GM23338 (cell line): ENCODE results near the gene ANKRD34B. TPM values are rescaled to one million over a fixed set of nuclear protein-coding genes. Genes with fewer than 3 reads are reported as not detected.

Experiments used
- polyA plus RNA-seq: library from polyadenylated mRNA; unstranded; fragments of >200 nt; fragmentation: Nextera tagmentation; extraction: Ambion mirVana; gene quantifications from 2 replicates; pipeline ENCODE4 v1.2.1, GENCODE V29; 2016
- small RNA-seq: library from RNA; depleted of rRNA; stranded (forward); fragments of <200 nt; gene quantifications from one replicate; pipeline ENCODE3, GENCODE V24; 2014; ENCODE audit warnings: low replicate concordance
- total RNA-seq: library from RNA; depleted of rRNA; stranded (reverse); fragments of >200 nt; shearing (Covaris generic); gene quantifications from 2 replicates; pipeline ENCODE4 v1.2.3, GENCODE V29; 2014; rRNA removed

The ANKRD34B gene
- total and polyA plus RNA-seq, 2 experiments from 2014 or later, result 1.6 to 2.9 TPM

Small RNAs within 50 kb of the gene (small RNA-seq; reads per million reads assigned to genes)
- gene DBIP2, result not detected

Other genes starting within 250 kb of the ANKRD34B start
- gene ZFYVE16, start 162.2 kb downstream of the ANKRD34B start, total RNA-seq, result 24.2 and 24.7 TPM in 2 replicates
- gene ZFYVE16, start 162.2 kb downstream of the ANKRD34B start, polyA plus RNA-seq, result 23.0 and 26.6 TPM in 2 replicates
- 3.1 TPM in 1 of 2 replicates, not detected in the other for gene FAM151B, start 82.2 kb downstream of the ANKRD34B start, total RNA-seq
- gene FAM151B, start 82.2 kb downstream of the ANKRD34B start, polyA plus RNA-seq, result 0.55 and 0.78 TPM in 2 replicates
- gene MSH3, start 84.4 kb upstream of the ANKRD34B start, total RNA-seq, result 16.6 and 17.1 TPM in 2 replicates
- 9.1 and 13.3 TPM in 2 replicates for gene MSH3, start 84.4 kb upstream of the ANKRD34B start, polyA plus RNA-seq
- 82.8 and 95.6 TPM in 2 replicates for gene DHFR, start 84.7 kb upstream of the ANKRD34B start, total RNA-seq
- 48.7 and 56.2 TPM in 2 replicates for gene DHFR, start 84.7 kb upstream of the ANKRD34B start, polyA plus RNA-seq